Kidney epithelial cell (primary cell): ENCODE results near the gene TCEA2. TPM values are rescaled to one million over a fixed set of nuclear protein-coding genes. Genes with fewer than 3 reads are reported as not detected.

Experiments
- DNase-seq: peaks from one replicate; pipeline ENCODE4 v3.0.0-alpha.2; 2010; ENCODE audit warnings: low read depth
- H3K27me3 ChIP-seq: 2 replicates; pipeline ENCODE4 v1.6.0; 2011; ENCODE audit warnings: low read length; ENCODE audit not compliant: control insufficient read depth, insufficient read depth
- H3K36me3 ChIP-seq: 2 replicates; pipeline ENCODE4 v1.5.1; 2011; ENCODE audit warnings: low read length; ENCODE audit not compliant: control insufficient read depth, insufficient read depth
- H3K4me3 ChIP-seq: 2 replicates; pipeline ENCODE4 v1.5.1; 2011; ENCODE audit warnings: low read depth, mild to moderate bottlenecking, control low read depth, low read length
- CTCF ChIP-seq: IDR thresholded peaks from 2 replicates; pipeline ENCODE4 v1.5.1; 2011; ENCODE audit warnings: mild to moderate bottlenecking, moderate library complexity, low read length, control low read depth, inconsistent platforms; ENCODE audit not compliant: insufficient read depth, poor library complexity, severe bottlenecking
- total RNA-seq: library from RNA; depleted of rRNA; stranded (reverse); fragments of >200 nt; gene quantifications from 2 replicates; pipeline ENCODE4 v1.2.3, GENCODE V29; 2015

The TCEA2 gene
- total RNA-seq, 1 donor from 2014 or later: 23.9 TPM

- H3K36me3 ChIP-seq: no peaks in the 10 kb centered on the region
- no peak for TF ChIP-seq CTCF
- no peak overlapping the region for H3K4me3 ChIP-seq
- DNase-seq: no peak
- H3K27me3 ChIP-seq: peaks cover 34% of the 10 kb centered on the region
Measured at GRCh38 chr20:64055396-64055892, 7.6 kb upstream of the TCEA2 start.

GRCh38 chr20:64055893-64056638 lies 6.9 kb upstream of the TCEA2 start:
- DNase-seq: no peak
- Histone ChIP-seq H3K36me3 (no peaks in the 10 kb centered on the region), H3K27me3 (peaks cover 29% of the 10 kb centered on the region), H3K4me3 (no peak overlapping the region)
- no peak for TF ChIP-seq CTCF

- TF ChIP-seq CTCF: no peak
- peaks cover 24% of the 10 kb centered on the region for H3K27me3 ChIP-seq
Measured at GRCh38 chr20:64056639-64056888, 6.4 kb upstream of the TCEA2 start.

DNA sequence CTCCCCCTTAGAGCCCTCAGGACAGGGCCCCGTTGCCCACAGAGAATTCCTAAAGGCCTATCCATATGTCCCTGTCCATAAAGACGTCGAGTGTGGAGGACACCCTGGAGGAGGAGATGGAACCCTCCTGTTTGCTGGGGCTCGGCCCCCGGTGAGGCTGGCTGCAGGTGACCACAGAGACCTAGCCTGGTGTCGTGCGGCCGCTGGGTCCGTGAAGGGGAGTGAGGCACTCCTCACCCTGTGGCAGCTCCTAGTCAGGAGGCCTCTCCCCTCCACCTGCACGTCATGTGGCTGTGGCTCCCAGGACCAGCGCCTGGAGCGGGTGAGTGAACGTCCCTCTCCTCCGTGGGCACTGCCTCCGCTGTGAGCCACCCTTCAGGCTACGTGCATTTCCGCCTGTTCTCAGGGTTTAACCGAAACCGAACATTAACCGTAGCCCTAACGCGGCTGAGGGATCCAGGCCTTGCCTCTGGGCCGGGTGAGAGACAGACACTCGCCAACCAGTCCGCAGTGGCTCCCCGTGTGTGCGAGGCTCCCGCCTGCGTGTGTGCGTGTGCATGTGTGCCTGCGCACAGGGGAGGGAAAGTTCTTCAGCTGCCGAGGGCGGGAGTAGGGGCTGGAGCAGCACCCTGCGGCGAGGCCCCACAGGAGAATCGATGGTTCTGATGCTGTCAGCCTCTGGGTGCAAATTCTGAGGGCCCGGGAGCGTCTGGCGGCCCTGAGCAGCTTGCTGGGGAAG lies 5.9 kb upstream of the TCEA2 start:
- H3K27me3 ChIP-seq: peaks cover 20% of the 10 kb centered on the region
- no peak for TF ChIP-seq CTCF
- no peak overlapping the region for H3K4me3 ChIP-seq
- no peak for DNase-seq
- no peaks in the 10 kb centered on the region for H3K36me3 ChIP-seq

More at GRCh38 chr20:64056639-64056888, 6.4 kb upstream of the TCEA2 start:
- H3K4me3 ChIP-seq: no peak overlapping the region
- H3K36me3 ChIP-seq: no peaks in the 10 kb centered on the region
- no peak for DNase-seq

GRCh38 chr20:64057628-64058498 lies 5.1 kb upstream of the TCEA2 start:
- TF ChIP-seq CTCF: peak; percentile 95
- H3K4me3 ChIP-seq: no peak overlapping the region
- no peak for DNase-seq
- no peaks in the 10 kb centered on the region for H3K36me3 ChIP-seq
- H3K27me3 ChIP-seq: peaks cover 13% of the 10 kb centered on the region
